Ishikawa (cell line): ENCODE measurements around the gene TARBP2.

Source experiments
- CEBPB ChIP-seq: IDR thresholded peaks from 2 replicates; pipeline ENCODE4 v1.6.1; 2012
- CREB1 ChIP-seq: IDR thresholded peaks from 2 replicates; pipeline ENCODE4 v1.6.1; 2012; ENCODE audit warnings: low read depth
- EGR1 ChIP-seq: IDR thresholded peaks from 2 replicates; pipeline ENCODE4 v1.6.1; 2012
- EP300 ChIP-seq: IDR thresholded peaks from 2 replicates; pipeline ENCODE4 v1.6.1; 2012; ENCODE audit warnings: borderline replicate concordance
- FOXM1 ChIP-seq: IDR thresholded peaks from 2 replicates; pipeline ENCODE4 v1.6.1; 2012; ENCODE audit warnings: low read depth, borderline replicate concordance
- MAX ChIP-seq: IDR thresholded peaks from 2 replicates; pipeline ENCODE4 v1.6.1; 2012
- NFIC ChIP-seq: IDR thresholded peaks from 2 replicates; pipeline ENCODE4 v1.6.1; 2012
- RAD21 ChIP-seq: IDR thresholded peaks from 2 replicates; pipeline ENCODE4 v1.6.1; 2012; ENCODE audit warnings: low read depth
- TAF1 ChIP-seq: IDR thresholded peaks from 2 replicates; pipeline ENCODE4 v1.6.1; 2012; ENCODE audit warnings: low read depth, mild to moderate bottlenecking
- TCF12 ChIP-seq: IDR thresholded peaks from 2 replicates; pipeline ENCODE4 v1.6.1; 2012; ENCODE audit warnings: low read depth
- TEAD4 ChIP-seq: IDR thresholded peaks from 2 replicates; pipeline ENCODE4 v1.6.1; 2012
- USF1 ChIP-seq: IDR thresholded peaks from 2 replicates; pipeline ENCODE4 v1.6.1; 2012
- YY1 ChIP-seq: IDR thresholded peaks from 2 replicates; pipeline ENCODE4 v1.6.1; 2012; ENCODE audit warnings: low read depth
- ZBTB7A ChIP-seq: IDR thresholded peaks from 2 replicates; pipeline ENCODE4 v1.6.1; 2012; ENCODE audit warnings: low read depth
- TF ChIP-seq, protein P1 (sequence below): IDR thresholded peaks from 2 replicates; pipeline ENCODE4 v1.6.1; 2012; ENCODE audit warnings: low read depth, mild to moderate bottlenecking

TARBP2 gene

GRCh38 chr12:53478865-53479264, 22.2 kb upstream of the TARBP2 start:
- TF ChIP-seq CEBPB (no peak), EP300 (no peak), YY1 (no peak), TAF1 (no peak), TEAD4 (no peak), EGR1 (no peak), ZBTB7A (no peak)

DNA sequence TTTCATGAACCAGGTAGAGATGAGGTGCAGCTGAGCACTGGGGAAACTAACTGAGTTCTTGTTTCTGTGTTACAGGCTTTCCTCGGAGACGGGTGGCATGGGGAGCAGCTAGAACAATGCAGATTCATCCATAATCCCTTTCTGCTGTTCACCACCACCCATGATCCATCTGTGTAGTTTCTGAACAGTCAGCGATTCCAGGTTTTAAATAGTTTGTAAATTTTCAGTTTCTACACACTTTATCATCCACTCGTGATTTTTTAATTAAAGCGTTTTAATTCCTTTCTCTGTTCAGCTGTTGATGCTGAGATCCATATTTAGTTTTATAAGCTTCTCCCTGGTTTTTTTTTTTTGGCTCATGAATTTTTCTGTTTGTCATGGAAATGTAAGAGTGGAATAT, 21.8 kb upstream of the TARBP2 start:
- no peak for TF ChIP-seq CEBPB
- no peak for TF ChIP-seq RAD21
- no peak for TF ChIP-seq NFIC
- no peak for TF ChIP-seq TAF1
- TF ChIP-seq FOXM1 = no peak
- TF ChIP-seq MAX = no peak
- TF ChIP-seq CREB1 = no peak
- TF ChIP-seq, protein P1, sequence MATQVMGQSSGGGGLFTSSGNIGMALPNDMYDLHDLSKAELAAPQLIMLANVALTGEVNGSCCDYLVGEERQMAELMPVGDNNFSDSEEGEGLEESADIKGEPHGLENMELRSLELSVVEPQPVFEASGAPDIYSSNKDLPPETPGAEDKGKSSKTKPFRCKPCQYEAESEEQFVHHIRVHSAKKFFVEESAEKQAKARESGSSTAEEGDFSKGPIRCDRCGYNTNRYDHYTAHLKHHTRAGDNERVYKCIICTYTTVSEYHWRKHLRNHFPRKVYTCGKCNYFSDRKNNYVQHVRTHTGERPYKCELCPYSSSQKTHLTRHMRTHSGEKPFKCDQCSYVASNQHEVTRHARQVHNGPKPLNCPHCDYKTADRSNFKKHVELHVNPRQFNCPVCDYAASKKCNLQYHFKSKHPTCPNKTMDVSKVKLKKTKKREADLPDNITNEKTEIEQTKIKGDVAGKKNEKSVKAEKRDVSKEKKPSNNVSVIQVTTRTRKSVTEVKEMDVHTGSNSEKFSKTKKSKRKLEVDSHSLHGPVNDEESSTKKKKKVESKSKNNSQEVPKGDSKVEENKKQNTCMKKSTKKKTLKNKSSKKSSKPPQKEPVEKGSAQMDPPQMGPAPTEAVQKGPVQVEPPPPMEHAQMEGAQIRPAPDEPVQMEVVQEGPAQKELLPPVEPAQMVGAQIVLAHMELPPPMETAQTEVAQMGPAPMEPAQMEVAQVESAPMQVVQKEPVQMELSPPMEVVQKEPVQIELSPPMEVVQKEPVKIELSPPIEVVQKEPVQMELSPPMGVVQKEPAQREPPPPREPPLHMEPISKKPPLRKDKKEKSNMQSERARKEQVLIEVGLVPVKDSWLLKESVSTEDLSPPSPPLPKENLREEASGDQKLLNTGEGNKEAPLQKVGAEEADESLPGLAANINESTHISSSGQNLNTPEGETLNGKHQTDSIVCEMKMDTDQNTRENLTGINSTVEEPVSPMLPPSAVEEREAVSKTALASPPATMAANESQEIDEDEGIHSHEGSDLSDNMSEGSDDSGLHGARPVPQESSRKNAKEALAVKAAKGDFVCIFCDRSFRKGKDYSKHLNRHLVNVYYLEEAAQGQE = no peak
- no peak for TF ChIP-seq EP300
- no peak for TF ChIP-seq ZBTB7A
- no peak for TF ChIP-seq YY1
- no peak for TF ChIP-seq TEAD4
- no peak for TF ChIP-seq USF1
- TF ChIP-seq EGR1 = no peak
- TF ChIP-seq TCF12 = no peak

GRCh38 chr12:53480491-53481442, 20.3 kb upstream of the TARBP2 start:
- TF ChIP-seq TCF12 (no peak), RAD21 (no peak), NFIC (no peak), USF1 (no peak), EGR1 (no peak), EP300 (no peak), FOXM1 (no peak), MAX (no peak), TEAD4 (no peak), CREB1 (no peak), YY1 (no peak)
- TF ChIP-seq, protein P1 = no peak

- TF ChIP-seq FOXM1 = no peak
- TF ChIP-seq MAX = no peak
- no peak for TF ChIP-seq CEBPB
- no peak for TF ChIP-seq USF1
- TF ChIP-seq, protein P1 = no peak
- no peak for TF ChIP-seq TAF1
- no peak for TF ChIP-seq CREB1
- no peak for TF ChIP-seq TEAD4
- no peak for TF ChIP-seq ZBTB7A
- no peak for TF ChIP-seq NFIC
- no peak for TF ChIP-seq TCF12
- TF ChIP-seq EP300 = no peak
- no peak for TF ChIP-seq YY1
- no peak for TF ChIP-seq EGR1
- no peak for TF ChIP-seq RAD21
Observed at GRCh38 chr12:53481939-53482586, 19.0 kb upstream of the TARBP2 start.
